DND-41 (cell line): ENCODE measurements around the gene ZNF600.
"Not testable (repeated sequence)": the region's sequence is repeated elsewhere in the genome, so short reads cannot be mapped to it uniquely, and the experiment has no call there.

Experiments
- ATAC-seq: fragments of 200-7000 bp; cut with Tn5 transposase; 3 replicates; pipeline ENCODE4 v1.9.1; 2021; ENCODE audit warnings: low read depth; ENCODE audit not compliant: insufficient read depth
- DNase-seq: peaks from one replicate; pipeline ENCODE4 v3.0.0-alpha.2; 2020
- H2AFZ ChIP-seq: 2 replicates; pipeline ENCODE4 v1.6.0; 2012; ENCODE audit warnings: low read depth, low read length
- H3K27ac ChIP-seq: 2 replicates; pipeline ENCODE4 v1.5.1; 2012; ENCODE audit warnings: low read length, inconsistent platforms
- H3K27me3 ChIP-seq: fragments of 200-600 bp; sonication (generic); 2 replicates; pipeline ENCODE4 v1.6.0; 2012; ENCODE audit warnings: low read length, mild to moderate bottlenecking, inconsistent platforms; ENCODE audit not compliant: insufficient read depth, poor library complexity
- H3K36me3 ChIP-seq: 2 replicates; pipeline ENCODE4 v1.5.1; 2012; ENCODE audit warnings: low read length, inconsistent platforms; ENCODE audit not compliant: insufficient read depth
- H3K4me1 ChIP-seq: 2 replicates; pipeline ENCODE4 v1.5.1; 2012; ENCODE audit warnings: mild to moderate bottlenecking, low read length; ENCODE audit not compliant: insufficient read depth
- H3K4me2 ChIP-seq: 2 replicates; pipeline ENCODE4 v1.6.0; 2012; ENCODE audit warnings: mild to moderate bottlenecking, moderate library complexity, low read length, inconsistent platforms; ENCODE audit not compliant: insufficient read depth
- H3K4me3 ChIP-seq, 2 experiments: fragments of 200-600 bp in 1 of 2; shearing (Covaris generic) in 1 of 2; 2 replicates each; pipeline ENCODE4 v1.5.1; 2012 to 2016; ENCODE audit warnings: inconsistent platforms in 2 of 2, low read length in 2 of 2, mild to moderate bottlenecking in 2 of 2, low read depth in 1 of 2, moderate library complexity in 1 of 2
- H3K79me2 ChIP-seq: 2 replicates; pipeline ENCODE4 v1.6.0; 2012; ENCODE audit warnings: low read length, inconsistent platforms; ENCODE audit not compliant: insufficient read depth
- H3K9ac ChIP-seq: 2 replicates; pipeline ENCODE4 v1.6.0; 2012; ENCODE audit warnings: low read depth, mild to moderate bottlenecking, inconsistent platforms, low read length, moderate library complexity
- H3K9me3 ChIP-seq: 2 replicates; pipeline ENCODE4 v1.5.1; 2012; ENCODE audit warnings: low read length, moderate library complexity, mild to moderate bottlenecking, inconsistent platforms; ENCODE audit not compliant: insufficient read depth, severe bottlenecking
- H4K20me1 ChIP-seq: 2 replicates; pipeline ENCODE4 v1.6.0; 2012; ENCODE audit warnings: low read length; ENCODE audit not compliant: insufficient read depth
- EZH2 ChIP-seq: IDR thresholded peaks from 3 replicates; pipeline ENCODE4 v1.6.1; 2012; ENCODE audit warnings: borderline replicate concordance, low read depth, mild to moderate bottlenecking, moderate library complexity, low read length, inconsistent platforms; ENCODE audit not compliant: severe bottlenecking
- TF ChIP-seq, protein P1 (sequence below): IDR thresholded peaks from 2 replicates; pipeline ENCODE4 v1.5.1; 2012; ENCODE audit warnings: borderline replicate concordance, low read length, moderate library complexity, mild to moderate bottlenecking; ENCODE audit not compliant: poor library complexity, severe bottlenecking; ENCODE audit errors: extremely low read depth

Gene ZNF600

DNA sequence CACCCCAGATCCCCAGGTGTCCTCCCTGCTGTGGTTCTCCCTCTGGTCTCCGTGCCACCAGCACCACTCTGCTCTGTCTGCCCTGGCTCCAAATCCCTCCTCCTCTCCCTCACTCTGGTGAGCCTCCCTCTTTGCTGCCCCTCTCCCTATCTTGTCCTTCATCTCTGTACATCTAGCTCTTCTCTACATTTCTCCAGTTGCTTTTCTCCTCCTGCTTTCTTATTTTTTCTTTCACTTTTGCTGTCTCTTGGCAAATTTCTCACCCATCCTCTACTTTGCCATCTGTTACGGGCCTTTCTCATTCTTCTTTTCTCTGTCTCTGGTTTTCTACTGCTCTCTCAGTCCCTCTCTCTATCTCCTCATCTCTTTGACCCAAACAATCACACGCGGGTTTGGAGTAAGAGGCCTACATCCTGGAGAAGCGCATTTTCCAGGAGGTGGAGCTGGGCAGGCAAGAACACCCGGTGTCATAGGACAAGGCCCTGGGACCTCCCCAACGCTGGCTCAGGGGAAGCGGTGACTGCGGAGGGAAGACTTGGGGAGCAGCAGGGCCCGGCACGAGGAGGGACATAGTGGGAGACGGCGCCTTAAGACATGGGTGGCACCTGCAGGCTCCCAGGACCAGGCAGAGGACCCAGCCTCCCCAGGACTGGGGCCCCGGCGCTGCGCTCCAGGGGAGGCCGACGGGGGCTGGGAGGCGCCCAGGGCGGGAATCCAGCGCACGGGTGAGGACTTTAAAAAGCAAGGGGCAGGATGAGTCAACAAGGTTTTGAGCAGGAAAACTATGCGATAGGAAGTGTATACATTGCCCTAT lies 61.7 kb downstream of the ZNF600 start:
- ATAC-seq (no peak), DNase-seq (no peak)
- no peaks in the 10 kb centered on the region for H3K27me3 ChIP-seq
- TF ChIP-seq EZH2, result no peak
- TF ChIP-seq, protein P1, sequence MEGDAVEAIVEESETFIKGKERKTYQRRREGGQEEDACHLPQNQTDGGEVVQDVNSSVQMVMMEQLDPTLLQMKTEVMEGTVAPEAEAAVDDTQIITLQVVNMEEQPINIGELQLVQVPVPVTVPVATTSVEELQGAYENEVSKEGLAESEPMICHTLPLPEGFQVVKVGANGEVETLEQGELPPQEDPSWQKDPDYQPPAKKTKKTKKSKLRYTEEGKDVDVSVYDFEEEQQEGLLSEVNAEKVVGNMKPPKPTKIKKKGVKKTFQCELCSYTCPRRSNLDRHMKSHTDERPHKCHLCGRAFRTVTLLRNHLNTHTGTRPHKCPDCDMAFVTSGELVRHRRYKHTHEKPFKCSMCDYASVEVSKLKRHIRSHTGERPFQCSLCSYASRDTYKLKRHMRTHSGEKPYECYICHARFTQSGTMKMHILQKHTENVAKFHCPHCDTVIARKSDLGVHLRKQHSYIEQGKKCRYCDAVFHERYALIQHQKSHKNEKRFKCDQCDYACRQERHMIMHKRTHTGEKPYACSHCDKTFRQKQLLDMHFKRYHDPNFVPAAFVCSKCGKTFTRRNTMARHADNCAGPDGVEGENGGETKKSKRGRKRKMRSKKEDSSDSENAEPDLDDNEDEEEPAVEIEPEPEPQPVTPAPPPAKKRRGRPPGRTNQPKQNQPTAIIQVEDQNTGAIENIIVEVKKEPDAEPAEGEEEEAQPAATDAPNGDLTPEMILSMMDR, result no peak
- no peak overlapping the region for H3K9ac ChIP-seq
- no peak overlapping the region for H2AFZ ChIP-seq
- peaks cover 24% of the 10 kb centered on the region for H3K79me2 ChIP-seq
- H4K20me1 ChIP-seq, result no peaks in the 10 kb centered on the region
- no peak overlapping the region for H3K4me3 ChIP-seq
- peaks cover 7% of the 10 kb centered on the region for H3K9me3 ChIP-seq
- no peak overlapping the region for H3K4me2 ChIP-seq
- H3K36me3 ChIP-seq, result peaks cover 81% of the 10 kb centered on the region
- H3K4me1 ChIP-seq, result no peaks in the 10 kb centered on the region
- no peak overlapping the region for H3K27ac ChIP-seq

DNA sequence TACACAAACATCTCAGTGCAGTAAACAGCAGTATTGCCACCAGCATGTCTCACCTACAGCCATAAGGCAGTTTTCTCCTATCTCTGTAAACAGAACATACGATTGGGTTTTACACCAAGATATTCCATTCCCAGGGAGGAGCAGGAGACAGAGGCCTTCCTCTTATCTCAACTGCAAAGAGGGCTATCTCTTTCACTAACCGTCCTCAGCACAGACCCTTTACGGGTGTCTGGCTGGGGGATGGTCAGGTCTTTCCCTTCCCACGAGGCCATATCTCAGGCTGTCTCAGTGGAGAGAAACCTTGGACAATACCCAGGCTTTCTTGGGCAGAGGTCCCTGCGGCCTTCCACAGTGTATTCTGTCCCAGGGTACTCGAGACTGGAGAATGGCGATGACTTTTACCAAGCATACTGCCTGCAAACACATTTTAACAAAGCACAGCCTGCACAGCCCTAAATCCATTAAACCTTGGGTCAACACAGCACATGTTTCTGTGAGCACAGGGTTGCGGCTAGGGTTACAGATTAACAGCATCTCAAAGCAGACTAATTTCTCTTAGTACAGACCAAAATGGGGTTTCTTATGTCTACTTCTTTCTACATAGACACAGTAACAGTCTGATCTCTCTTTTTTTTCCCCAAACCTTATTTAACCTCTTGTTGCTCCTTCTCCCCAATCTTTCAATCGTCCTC lies 62.5 kb downstream of the ZNF600 start:
- not testable (repeated sequence) for H3K9ac ChIP-seq, H3K27ac ChIP-seq, H2AFZ ChIP-seq, H3K4me3 ChIP-seq, ATAC-seq, H3K9me3 ChIP-seq, H4K20me1 ChIP-seq, H3K4me2 ChIP-seq, DNase-seq, H3K4me1 ChIP-seq, H3K27me3 ChIP-seq
- peaks cover 16% of the 10 kb centered on the region for H3K79me2 ChIP-seq
- peaks cover 84% of the 10 kb centered on the region for H3K36me3 ChIP-seq

- no peaks in the 10 kb centered on the region for H3K27me3 ChIP-seq
- no peak overlapping the region for H3K4me2 ChIP-seq
- H3K36me3 ChIP-seq, result peaks cover 67% of the 10 kb centered on the region
- peaks cover 4% of the 10 kb centered on the region; the same call in 1 of the 2 replicates for H3K79me2 ChIP-seq
- TF ChIP-seq EZH2, result no peak
- TF ChIP-seq, protein P1, result no peak
- H4K20me1 ChIP-seq, result no peaks in the 10 kb centered on the region
- DNase-seq (no peak), ATAC-seq (no peak)
- H3K4me3 ChIP-seq, result no peak overlapping the region
- H3K4me1 ChIP-seq, result no peaks in the 10 kb centered on the region
- no peak overlapping the region for H3K9ac ChIP-seq
- no peak overlapping the region for H3K27ac ChIP-seq
- H2AFZ ChIP-seq, result no peak overlapping the region
- peaks cover 7% of the 10 kb centered on the region for H3K9me3 ChIP-seq
These were observed 64.3 kb downstream of the ZNF600 start for GRCh38 chr19:52722062-52723003.

GRCh38 chr19:52720541-52720940 lies 66.0 kb downstream of the ZNF600 start:
- H3K4me1 ChIP-seq, H3K27ac ChIP-seq, H3K9ac ChIP-seq, H3K9me3 ChIP-seq, H3K79me2 ChIP-seq, H2AFZ ChIP-seq, H3K27me3 ChIP-seq, H4K20me1 ChIP-seq, H3K4me2 ChIP-seq, H3K4me3 ChIP-seq, ATAC-seq: not testable (repeated sequence)
- H3K36me3 ChIP-seq, result peaks cover 59% of the 10 kb centered on the region
- DNase-seq, result peak; percentile 23
